ENCODE data around the gene DRC3.
"Not testable (repeated sequence)": the region's sequence is repeated elsewhere in the genome, so short reads cannot be mapped to it uniquely, and the experiment has no call there.

Gene DRC3, protein sequence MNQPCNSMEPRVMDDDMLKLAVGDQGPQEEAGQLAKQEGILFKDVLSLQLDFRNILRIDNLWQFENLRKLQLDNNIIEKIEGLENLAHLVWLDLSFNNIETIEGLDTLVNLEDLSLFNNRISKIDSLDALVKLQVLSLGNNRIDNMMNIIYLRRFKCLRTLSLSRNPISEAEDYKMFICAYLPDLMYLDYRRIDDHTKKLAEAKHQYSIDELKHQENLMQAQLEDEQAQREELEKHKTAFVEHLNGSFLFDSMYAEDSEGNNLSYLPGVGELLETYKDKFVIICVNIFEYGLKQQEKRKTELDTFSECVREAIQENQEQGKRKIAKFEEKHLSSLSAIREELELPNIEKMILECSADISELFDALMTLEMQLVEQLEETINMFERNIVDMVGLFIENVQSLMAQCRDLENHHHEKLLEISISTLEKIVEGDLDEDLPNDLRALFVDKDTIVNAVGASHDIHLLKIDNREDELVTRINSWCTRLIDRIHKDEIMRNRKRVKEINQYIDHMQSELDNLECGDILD

DNA sequence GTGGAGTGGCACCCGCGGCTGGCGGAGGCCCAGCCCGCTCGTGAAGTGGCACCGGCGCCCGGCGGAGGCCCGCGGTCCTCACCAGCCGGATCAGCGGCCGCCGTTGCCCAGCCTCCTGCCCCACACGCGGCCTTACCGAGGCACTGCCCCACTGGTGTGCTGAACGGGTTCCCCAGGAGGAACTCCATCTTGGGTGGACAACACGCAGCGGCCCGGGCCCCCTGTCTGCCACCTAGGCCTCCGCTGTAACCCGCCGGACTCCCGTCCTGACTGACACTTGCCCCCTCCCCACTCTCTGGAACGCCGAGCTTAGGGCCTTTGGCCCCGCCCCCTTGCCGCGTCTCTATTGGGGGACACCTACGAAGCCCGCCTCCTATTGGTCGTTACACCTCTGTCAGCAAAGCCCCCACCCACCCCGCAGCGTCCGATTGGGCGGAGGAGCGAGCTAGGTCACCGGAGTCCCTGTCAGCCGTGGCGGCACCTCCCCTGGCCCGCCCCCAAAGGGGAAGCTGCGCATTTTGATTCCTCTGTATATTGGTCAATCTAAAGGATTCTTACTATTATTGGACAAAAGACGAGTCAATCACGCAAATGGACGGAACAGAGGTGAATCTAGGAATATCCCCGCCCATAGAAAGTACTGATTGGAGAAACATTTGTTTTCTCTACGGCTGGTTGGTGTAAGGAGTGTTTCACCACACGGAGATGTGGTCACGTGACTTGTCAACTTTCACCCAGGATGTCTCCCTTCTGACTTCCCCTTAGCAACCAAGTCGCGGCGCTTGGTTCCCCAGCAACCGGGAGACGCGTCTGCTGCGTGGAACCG lies at the start of gene DRC3, which contains the start of gene TOM1L2:
TSS of gene DRC3 (plus strand) at position 737 of the 826 bp plus-strand sequence. CDS start 4,737 bp downstream, outside the sequence.
TSS of gene TOM1L2 (minus strand) at position 275 of the 826 bp plus-strand sequence. CDS start at position 188, 87 bp downstream.
- peak; percentile 100 for DNase-seq (ENCODE audit: low spot score)

DNA sequence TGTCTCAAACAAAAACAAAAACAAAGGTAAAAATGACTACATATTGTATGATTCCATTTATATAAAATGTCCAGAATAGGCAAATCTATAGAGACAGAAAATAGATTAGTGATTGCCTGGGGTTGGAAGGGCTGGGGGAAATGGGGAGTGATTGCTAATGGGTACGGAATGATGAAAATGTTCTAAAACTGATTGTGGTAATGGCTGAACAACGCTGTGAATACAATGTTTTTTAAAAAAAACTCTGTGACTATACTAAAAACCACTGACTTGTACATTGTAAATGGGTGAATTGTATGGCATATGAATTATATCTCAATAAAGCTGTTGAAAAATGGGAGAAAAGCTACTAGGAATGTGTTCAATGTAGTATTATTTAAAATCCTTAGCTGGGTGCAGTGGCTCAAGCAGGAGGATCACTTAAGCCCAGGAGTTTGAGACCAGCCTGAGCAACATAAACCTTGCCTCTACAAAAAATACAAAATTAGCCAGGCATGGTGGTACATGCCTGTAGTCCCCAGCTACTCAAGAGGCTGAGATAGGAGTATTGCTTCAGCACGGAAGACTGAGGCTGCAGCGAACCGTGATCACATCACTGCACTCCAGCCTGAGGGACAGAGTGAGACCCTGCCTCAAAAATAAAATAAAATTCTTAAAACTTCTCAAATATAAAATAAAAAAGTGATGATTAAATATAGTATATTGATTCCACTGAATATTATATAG lies 48.4 kb upstream of the DRC3 start:
- no peak for DNase-seq (ENCODE audit: low spot score)

DNA sequence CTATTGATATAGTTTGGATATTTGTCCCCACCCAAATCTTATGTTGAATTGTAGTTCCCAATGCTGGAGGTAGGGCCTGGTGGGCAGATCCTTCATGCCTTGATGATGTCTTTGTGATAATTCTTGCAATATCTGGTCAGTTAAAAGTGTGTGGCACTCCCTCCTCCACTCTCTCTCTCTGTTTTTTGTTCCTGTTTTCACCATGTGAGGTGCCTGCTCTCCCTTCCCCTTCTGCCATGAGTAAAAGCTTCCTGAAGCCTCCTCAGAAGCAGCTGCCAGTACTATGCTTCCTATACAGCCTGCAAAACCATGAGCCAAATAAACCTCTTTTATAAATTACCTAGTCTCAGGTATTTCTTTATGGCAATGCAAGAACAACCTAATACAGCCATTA lies 47.8 kb upstream of the DRC3 start:
- no peak for DNase-seq (ENCODE audit: low spot score)

DNA sequence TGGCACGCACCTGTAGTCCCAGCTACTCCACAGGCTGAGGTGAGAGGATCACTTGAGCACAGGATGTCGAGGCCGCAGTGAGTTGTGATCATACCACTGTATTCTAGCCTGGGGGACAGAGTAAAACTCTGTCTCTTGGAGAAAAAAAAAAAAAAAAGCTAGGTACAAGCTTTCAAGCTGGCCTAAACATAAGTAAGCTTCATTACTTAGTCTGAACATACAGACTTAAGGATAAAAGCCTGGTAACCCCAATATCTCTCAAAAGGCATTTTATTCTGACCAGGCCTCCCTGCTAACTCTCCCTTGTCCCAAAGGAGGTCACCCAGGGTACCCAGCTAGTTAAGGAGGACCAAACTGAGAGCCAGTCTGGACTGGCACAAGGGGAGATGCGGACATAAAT lies 46.6 kb upstream of the DRC3 start:
- DNase-seq (ENCODE audit: low spot score): no peak

DNA sequence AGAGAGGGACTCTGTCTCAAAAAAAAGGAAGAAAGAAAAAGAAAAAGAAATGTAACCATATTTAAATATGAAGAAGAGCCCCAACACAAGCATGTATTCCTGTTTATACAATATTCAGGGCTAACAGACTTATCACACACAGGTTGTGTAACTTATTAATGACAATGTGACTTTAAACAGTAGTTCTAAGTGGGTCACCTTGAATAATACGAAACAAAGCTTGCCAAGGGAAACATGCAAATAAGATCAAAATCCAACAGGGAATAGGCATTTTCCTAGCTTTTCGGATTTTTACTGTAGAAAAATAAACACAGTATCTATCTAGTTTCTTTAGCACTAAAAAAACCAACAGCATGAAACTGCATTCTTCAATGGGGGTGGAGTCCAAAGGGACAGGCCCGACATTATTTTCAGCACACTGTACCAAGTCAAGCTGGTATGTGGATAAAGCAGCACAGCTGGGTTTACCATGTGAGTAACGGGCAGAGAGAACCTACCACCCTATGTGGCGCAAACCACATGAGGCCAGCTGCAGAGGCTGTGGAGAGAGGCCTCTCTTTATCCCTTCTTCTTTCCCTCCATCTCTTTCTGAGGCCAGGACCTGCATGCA lies 45.7 kb upstream of the DRC3 start:
- no peak for DNase-seq (ENCODE audit: low spot score)

DNA sequence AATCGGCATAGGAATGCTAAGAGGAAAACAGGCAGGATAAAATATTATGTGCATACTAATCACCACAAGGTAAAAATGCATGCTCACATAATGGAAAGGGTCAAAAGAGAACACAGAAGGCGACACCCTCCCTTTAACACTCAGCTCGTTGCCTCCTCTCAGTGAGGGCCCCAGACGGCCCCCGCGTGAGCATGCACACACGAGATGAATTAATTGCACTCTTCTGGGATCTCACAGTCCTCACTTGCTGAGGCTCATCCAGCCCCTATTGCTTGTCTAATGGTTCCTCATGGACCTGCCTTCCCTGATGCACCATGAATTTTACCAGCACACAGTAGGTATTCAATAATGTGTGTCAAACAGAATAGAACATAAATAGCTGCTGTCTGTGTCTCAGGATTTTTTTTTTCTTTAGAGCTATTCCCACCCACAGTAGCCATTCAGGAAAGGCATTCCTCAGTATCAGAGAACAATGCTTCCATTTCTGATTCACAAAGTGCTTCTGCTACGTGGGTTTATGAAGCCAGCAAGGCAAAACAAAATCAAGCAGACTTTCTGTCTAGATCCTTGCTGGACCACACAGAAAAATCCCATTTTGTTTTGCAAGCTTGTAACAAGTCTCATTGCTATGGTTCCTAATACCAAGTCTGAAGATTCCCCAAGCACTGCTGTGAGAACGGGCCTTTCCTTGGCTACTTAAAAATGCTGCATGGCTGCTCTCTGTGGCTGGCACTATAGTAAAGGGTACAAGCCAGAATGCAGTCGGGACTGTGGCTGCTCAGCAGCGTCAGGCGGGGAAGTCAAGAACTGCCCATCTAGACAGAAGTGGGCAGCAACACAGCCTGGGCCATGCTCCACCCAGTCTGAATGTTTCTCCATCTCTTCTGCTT lies 44.0 kb upstream of the DRC3 start:
- no peak for DNase-seq (ENCODE audit: low spot score)

DNA sequence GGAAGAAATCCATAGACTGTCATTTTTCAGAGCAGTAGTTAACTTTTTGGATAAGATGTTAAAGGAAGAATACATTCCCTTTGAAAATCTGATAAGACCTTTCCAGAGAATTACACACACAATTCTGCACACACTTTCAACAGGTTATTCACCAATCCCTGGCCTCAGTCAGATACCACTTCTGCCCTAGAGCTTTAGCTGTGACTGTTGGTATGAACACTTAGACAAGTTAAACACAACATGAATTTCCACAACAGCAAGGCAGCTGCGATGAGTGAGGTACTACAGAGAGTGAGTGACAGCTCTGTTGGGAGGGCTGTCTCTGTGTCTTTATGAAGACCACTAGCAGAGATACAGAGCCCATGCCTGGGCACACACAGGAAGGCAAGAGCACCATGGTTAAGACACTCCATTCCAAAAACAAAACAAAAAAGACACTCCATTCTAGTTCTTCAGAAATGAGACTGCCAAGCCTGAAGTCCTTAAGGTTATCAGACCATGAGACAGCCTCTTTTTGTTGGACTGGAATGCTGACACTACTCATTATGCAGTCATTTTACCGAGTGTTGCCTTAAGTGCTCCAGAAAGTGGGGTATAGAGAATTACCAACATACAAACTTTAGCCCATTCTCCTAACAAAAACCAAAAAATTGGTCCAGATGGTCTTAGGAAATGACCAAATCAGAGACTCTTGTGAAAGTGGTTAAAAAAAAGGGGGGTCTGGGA lies 42.8 kb upstream of the DRC3 start:
- DNase-seq (ENCODE audit: low spot score): no peak

DNA sequence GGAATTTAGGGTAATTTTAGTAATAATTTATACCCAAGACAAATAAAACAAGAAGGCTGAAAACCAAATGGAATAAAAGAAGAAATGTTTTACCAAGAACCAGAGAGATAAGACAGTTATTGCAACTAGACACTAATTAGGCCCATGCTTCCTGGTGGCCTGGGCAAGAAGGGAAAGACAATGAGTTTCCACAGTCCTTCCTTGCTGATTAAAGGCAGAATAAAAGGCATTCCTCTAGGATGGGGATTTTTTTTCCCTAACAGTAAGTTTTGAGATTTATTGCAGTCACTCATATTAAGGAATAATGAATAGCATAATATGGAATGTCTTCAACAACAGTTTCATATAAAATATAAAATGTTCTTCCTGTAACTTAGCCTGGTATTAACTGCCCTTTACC lies 42.0 kb upstream of the DRC3 start:
- no peak for DNase-seq (ENCODE audit: low spot score)

DNA sequence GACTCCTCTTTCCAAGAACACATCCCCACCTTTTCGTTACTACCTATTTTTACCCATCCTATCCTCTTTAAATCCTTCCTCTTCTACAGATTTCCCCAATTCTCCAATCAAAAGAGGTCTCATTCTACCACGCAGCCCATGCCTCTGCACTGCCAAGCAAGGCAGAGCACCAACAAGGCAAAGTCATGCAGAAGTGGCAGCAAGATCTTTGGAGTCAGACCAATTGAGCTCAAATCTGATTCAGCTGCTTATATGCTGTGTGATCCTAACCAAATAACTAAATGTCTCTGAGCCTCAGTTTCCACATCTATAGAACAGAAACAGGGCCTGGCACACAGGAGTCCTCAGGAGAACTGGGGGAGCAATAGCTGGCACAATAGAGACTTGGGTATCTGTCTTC lies 41.5 kb upstream of the DRC3 start:
- DNase-seq (ENCODE audit: low spot score): no peak

DNA sequence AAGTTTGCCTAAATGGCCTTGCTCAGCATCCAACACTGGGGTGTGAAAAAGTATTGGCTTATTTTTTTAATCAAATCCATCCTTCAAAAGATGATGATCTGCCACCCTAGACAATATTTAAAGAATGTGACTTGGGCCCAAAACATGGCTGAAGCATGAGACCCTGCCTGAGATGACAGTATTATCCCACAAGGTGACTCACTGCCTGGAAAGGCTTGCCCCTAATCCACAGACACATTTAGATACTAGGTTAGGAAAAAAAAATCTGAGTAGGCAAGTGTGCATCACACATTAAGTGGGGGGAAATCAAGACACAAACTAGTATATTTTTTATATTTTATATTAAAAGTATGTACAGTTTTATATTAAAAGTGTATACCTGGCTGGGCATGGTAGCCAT lies 38.9 kb upstream of the DRC3 start:
- DNase-seq (ENCODE audit: low spot score): no peak

DNA sequence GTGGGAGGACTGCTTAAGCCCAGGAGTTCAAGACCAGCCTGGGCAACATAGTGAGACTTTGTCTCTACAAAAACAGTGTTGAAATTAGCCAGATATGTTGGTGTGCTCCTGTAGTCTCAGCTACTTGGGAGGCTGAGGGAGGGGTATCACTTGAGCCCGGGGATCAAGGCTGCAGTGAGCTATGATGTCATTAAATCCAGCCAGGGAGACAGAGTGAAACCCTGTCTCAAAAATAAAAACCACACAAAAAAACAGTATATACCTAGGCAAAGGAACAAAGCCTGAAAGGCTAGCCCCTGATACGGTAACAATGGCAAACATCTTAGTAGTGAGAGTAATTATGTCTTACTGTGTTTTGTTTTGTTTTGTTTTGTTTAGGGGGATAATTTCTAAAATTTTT lies 38.4 kb upstream of the DRC3 start:
- DNase-seq (ENCODE audit: low spot score): no peak

DNA sequence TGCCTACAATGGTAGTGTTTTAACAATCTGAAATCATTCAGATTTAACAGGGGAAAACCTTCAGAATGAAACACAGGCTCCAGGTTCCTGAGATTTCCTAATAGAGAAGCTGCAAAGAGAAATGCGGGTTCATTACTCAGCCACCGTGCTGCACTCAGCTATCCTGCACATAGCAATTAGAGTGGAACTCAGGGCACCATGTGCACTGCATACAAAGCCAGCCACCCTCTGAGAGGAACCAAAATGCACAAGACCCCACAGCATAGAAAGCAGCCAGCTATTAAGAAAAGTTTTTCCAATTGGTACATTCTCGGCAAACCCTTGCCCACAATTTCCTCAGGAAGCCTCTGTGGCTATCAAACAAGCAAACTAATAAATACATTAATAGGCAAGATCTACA lies 37.9 kb upstream of the DRC3 start:
- DNase-seq (ENCODE audit: low spot score): no peak

DNA sequence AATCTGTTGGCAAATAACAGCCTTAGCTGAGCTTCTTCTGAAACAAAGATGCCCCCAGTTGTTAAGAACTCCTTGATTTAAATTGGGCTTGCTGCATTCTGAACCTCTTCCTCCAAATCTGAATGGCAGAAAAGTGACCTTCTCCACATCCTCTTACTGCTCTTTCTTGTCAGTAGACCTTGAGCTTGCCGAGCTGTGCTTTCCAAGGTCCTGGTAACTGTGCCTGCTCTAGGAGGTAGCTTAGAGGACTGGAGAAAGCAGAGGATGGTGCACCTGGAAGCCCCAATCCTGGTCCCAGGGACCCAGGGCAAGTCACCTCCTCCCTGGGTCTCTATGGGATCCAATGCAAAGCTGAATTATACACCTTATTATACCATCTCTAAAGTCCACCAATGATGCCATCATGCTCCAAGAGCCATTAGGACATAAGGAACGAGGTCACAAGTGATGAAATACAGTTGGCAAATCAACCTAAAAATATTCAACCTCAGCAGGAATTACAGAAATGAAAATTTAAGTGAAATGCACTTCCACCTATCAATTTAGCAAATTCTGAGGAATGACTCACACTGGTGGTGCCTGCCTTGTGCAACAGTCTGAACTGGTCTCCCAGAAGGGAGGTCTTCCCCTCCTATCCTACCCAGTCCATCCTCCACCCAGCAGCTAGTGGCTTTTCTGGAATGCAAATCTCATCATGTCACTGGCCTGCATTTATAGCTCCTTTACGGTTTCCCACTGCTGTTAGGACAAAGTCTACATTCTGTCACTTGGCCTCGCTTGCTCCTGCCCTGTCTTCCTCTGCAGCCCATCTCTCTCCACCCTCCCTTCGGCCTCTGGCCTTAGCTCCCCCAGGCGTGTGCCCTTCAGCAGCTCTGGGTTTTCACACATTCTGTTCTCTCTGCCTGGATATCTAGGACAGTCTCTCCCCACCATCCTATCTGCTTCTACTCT lies 37.1 kb upstream of the DRC3 start:
- DNase-seq (ENCODE audit: low spot score): peak; percentile 96

DNA sequence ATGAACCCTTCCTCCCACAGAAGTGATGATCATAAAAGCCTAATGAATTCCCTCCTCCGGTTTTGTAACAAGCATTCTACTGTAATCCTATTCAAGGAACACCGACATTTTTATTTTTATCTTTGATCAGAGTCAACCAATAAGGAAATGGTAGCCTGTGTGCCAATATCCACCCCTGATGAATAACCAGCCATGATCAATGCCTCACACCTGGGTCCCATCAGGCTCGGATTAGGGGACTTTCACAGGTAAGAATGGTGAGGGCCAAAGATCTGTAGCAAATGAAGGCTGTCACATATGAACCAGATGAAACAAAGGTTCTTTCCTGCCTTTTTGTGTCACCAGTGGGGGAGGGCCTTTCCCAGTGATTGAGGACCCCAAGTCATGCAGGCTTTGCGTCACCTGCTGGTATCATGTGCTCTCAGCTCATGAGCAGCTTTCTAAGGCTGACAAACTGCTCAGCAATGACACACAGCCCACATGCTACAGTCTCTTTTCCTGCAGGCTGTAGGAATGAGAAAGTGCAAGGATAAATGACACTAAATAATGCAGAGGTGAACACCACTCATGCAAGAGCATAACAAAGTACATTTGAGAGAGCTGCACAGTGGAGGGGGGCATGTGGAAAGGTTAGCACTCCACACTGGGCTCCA lies 35.3 kb upstream of the DRC3 start:
- DNase-seq (ENCODE audit: low spot score): no peak

DNA sequence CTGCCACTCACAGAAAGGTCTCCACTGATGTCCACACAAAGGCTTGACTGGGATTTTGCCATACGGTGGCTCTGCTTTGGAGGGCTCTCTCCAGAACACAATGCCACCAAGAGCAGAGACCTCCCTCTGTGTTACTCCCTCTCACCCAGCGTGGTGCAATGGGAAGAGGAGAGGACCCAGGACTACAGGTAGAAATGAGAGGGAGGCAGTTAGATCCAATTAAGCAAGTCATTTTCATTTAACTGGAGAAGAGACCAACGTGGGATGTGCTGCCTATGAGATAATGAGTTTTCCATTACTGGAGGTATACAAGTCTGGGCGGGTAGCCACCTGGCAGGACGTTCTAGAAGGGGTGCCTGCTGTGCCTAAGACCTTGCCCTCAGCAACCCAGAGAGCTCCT lies 34.7 kb upstream of the DRC3 start:
- DNase-seq (ENCODE audit: low spot score): no peak

DNA sequence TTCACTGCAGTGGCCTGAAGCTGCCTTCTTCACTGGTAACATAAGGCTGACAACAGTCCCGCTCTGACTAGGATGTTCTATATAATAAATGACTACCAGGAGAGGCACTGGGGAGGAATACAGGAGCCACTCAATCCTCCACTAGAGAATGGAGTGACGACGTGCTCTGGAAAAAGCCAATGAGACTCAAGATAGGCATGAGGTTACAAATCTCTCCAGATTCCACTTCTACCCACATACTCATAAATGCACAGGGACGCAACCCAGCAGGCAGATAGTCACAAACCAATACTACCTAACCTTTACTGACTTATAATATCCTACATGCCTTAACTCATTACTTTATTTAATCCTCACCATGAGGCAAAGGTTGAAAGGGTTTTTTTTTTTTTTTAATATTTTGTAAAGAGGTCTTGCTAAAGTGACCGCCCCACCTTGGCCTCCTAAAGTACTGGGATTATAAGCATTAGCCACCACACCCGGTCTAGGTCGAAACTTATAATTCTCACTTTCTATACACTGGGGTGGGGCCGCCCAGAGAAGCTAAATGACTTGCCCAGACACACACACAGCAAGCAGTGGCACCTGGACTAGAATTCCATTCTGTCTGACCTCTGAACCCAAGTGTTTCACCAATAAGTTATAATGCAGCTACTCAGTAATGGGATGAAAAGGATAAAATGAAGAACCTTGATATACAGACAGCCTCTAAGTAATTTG lies 34.1 kb upstream of the DRC3 start:
- DNase-seq (ENCODE audit: low spot score): no peak

DNA sequence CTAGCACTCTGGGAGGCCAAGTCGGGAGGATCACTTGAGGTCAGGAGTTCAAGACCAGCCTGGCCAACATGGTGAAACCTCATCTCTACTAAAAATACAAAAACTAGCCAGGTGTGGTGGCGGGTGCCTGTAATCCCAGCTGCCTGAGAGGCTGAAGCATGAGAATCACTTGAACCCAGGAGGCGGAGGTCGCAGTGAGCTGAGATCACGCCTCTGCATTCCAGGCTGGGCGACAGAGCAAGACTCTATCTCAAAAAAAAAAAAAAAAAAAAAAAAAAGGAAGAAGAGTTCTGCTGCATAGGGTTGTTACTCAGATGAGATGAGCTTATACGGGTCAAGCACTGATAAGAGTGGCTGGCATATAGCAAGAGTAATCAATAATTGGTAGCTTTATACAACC lies 32.7 kb upstream of the DRC3 start:
- not testable (repeated sequence) for DNase-seq (ENCODE audit: low spot score)

DNA sequence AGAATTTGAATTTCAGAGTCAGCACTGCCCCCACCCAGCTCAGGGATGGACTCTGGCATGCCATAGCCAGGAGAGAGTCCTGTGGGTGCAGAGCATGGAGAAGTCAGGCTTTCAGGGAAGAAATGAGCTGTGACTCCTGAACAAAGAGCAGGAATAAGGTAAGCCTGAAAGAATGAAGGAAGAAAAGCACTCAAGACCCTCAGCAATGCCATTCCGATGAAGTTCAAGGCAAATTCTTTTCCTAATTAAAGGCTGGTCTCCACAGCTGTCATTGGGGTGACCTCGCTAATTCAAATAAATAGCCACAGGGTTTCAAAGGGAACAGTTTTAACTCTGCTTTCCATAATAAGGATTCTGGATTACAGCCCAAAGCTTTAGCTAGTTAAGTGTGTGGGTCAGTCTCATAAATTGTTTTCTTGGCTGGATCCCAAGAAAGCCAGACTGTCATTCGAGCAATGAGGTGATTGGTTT lies 32.2 kb upstream of the DRC3 start:
- peak; percentile 47 for DNase-seq (ENCODE audit: low spot score)

Data from AG08395 (cell line).